Measurements from ENCODE around the gene KCNIP4. TPM values are rescaled to one million over a fixed set of nuclear protein-coding genes. Genes with fewer than 3 reads are reported as not detected.

The KCNIP4 gene
- total RNA-seq, 4 donors from 2014 or later, result 0.19 TPM; not detected in 3

DNA sequence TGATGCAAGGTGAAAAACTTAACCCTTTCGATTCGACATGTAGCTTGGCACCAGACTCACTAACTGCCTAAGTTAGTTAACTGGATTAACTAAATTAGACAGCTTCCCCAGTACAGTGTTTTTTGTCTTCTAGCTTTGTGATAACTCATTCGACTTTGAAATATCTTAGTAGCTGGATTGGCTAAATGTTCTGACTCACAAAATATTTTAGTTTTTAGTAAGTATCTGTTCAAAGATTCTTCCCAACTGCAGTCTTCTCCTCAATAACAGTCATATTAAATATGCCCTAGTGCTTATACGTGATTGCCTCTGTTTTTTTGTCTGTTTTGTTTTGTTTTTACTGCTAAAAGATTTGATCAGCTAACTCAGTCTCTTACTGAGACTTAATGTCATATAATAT lies 102.9 kb downstream of the KCNIP4 start:
- Histone ChIP-seq H3K27me3 (no peaks in the 10 kb centered on the region), H3K9me3 (no peaks in the 10 kb centered on the region), H3K4me3 (no peak overlapping the region), H3K27ac (no peak overlapping the region), H3K36me3 (no peaks in the 10 kb centered on the region), H3K4me1 (no peaks in the 10 kb centered on the region)
- intact Hi-C loops (cut with DNase I), result no loop called here
- TF ChIP-seq POLR2A (IDR thresholded peaks at IDR 0.05), result no peak
- TF ChIP-seq, protein P1, sequence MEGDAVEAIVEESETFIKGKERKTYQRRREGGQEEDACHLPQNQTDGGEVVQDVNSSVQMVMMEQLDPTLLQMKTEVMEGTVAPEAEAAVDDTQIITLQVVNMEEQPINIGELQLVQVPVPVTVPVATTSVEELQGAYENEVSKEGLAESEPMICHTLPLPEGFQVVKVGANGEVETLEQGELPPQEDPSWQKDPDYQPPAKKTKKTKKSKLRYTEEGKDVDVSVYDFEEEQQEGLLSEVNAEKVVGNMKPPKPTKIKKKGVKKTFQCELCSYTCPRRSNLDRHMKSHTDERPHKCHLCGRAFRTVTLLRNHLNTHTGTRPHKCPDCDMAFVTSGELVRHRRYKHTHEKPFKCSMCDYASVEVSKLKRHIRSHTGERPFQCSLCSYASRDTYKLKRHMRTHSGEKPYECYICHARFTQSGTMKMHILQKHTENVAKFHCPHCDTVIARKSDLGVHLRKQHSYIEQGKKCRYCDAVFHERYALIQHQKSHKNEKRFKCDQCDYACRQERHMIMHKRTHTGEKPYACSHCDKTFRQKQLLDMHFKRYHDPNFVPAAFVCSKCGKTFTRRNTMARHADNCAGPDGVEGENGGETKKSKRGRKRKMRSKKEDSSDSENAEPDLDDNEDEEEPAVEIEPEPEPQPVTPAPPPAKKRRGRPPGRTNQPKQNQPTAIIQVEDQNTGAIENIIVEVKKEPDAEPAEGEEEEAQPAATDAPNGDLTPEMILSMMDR (IDR thresholded peaks at IDR 0.05), result no peak
- WGBS, 2 donors, result 66 to 70% methylated on average over 4 of the region's 4 CpGs
- no peak for DNase-seq

DNA sequence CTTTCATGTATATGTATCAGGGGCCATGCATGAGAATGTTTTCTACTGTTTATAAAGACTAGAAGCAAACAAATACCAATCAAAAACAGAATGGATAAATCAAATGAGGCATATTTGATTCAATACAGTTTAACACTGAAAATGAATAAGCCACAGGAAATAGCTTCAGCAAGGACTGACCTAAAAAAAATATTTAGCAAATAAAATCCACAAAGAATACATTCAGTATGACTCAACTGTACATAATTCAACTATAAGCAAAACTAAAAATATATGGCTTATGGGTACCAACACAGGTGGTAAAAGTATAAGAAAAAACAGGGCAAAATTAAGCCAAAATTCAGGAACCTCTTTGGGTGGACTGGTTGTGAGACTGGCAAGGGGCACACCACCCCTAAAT lies 112.9 kb downstream of the KCNIP4 start:
- TF ChIP-seq, protein P1 (IDR thresholded peaks at IDR 0.05), result no peak
- TF ChIP-seq POLR2A (IDR thresholded peaks at IDR 0.05), result no peak
- intact Hi-C loops (cut with DNase I), result no loop called here
- no peaks in the 10 kb centered on the region for H3K36me3 ChIP-seq

DNA sequence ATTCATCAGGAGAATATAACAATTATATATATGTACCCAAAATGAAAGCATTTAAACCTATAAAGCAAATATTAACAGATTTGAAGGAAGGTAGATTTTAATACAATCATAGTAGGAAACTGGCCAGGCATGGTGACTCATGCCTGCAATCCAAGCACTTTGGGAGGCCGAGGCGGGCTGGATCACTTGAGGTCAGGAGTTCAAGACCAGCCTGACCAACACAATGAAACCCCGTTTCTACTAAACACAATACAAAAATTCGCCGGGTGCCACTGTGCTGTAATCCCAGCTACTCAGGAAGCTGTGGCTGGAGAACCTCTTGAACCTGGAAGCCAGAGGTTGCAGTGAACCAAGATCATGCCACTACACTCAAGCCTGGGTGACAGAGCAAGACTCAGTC lies 118.3 kb downstream of the KCNIP4 start:
- H3K9me3 ChIP-seq, result no peaks in the 10 kb centered on the region
- no peak for DNase-seq
- 68 to 69% methylated on average over 5 of the region's 5 CpGs for WGBS, 2 donors
- intact Hi-C loops (cut with DNase I), result no loop called here
- no peak overlapping the region for H3K27ac ChIP-seq
- no peak for TF ChIP-seq POLR2A (IDR thresholded peaks at IDR 0.05)
- TF ChIP-seq, protein P1 (IDR thresholded peaks at IDR 0.05), result no peak
- H3K27me3 ChIP-seq, result no peaks in the 10 kb centered on the region
- no peaks in the 10 kb centered on the region for H3K4me1 ChIP-seq
- H3K4me3 ChIP-seq, result no peak overlapping the region
- H3K36me3 ChIP-seq, result no peaks in the 10 kb centered on the region

More for the DNA sequence above, 112.9 kb downstream of the KCNIP4 start:
- Histone ChIP-seq H3K9me3 (no peaks in the 10 kb centered on the region), H3K4me3 (no peak overlapping the region), H3K27me3 (no peaks in the 10 kb centered on the region), H3K4me1 (no peaks in the 10 kb centered on the region), H3K27ac (no peak overlapping the region)
- DNase-seq, result no peak

DNA sequence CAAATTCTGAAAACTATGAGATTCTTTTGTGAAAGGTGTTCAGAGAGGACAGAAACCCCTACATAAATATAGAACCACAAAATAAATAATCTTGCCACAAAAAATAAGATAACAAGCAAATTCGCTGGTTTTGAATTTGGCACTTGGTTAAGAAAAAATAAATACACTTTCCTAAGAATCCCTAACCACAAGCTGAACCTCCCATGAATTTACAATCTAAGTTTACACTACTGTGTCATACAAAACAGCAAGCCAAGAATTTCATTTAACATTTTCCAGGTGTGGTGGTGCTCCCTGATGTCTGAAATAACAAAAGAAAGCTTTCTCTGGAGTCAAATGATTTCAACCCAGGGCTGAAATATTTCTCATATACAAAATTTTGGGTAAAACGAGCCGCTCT lies 121.0 kb downstream of the KCNIP4 start:
- H3K4me3 ChIP-seq, result no peak overlapping the region
- no peaks in the 10 kb centered on the region for H3K27me3 ChIP-seq
- no peaks in the 10 kb centered on the region for H3K36me3 ChIP-seq
- WGBS, 2 donors, result 43 to 52% methylated on average over 3 of the region's 3 CpGs
- no peaks in the 10 kb centered on the region for H3K4me1 ChIP-seq
- no peak for DNase-seq
- intact Hi-C loops (cut with DNase I), result no loop called here
- TF ChIP-seq, protein P1 (IDR thresholded peaks at IDR 0.05), result no peak
- no peak for TF ChIP-seq POLR2A (IDR thresholded peaks at IDR 0.05)
- H3K9me3 ChIP-seq, result no peaks in the 10 kb centered on the region
- no peak overlapping the region for H3K27ac ChIP-seq

DNA sequence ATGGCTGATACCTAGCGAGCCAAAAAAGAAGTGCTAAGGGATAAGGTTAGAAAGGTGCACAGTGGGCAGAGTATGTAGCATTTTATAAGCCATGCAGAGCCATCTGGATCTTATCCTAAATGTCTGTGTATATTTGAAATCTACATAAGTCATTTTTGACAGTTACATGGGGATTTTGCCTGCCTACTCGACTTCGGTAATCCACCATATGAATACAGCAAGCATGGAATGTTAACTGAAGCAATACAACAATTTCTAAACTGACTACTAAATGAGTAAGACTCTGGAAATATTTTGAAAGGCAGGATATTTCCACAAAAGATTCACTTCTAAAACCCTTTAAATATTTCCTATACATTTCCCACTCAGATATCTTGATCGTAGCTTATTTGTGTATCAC lies 122.5 kb downstream of the KCNIP4 start:
- WGBS, 2 donors, result 63 to 69% methylated on average over 4 of the region's 4 CpGs
- no peak for DNase-seq
- no peaks in the 10 kb centered on the region for H3K27me3 ChIP-seq
- no peak overlapping the region for H3K27ac ChIP-seq
- H3K36me3 ChIP-seq, result no peaks in the 10 kb centered on the region
- H3K4me3 ChIP-seq, result no peak overlapping the region
- TF ChIP-seq POLR2A (IDR thresholded peaks at IDR 0.05), result no peak
- TF ChIP-seq, protein P1 (IDR thresholded peaks at IDR 0.05), result no peak
- H3K4me1 ChIP-seq, result no peaks in the 10 kb centered on the region
- intact Hi-C loops (cut with DNase I), result no loop called here
- H3K9me3 ChIP-seq, result no peaks in the 10 kb centered on the region
